ENCODE data around the gene GLYAT.

GRCh38 chr11:58770166-58770565 lies 38.4 kb upstream of the GLYAT start:
- TF ChIP-seq CTCF (IDR thresholded peaks at IDR 0.05; ENCODE audit: poor library complexity): no peak
- TF ChIP-seq EZH2 (IDR thresholded peaks at IDR 0.05; ENCODE audit: borderline replicate concordance): no peak

Measured in hepatocyte (in vitro differentiated cells).